GM12875 (cell line): ENCODE results near the gene ABCD2.

Experiments
- H3K4me3 ChIP-seq: one replicate; pipeline ENCODE4 v1.5.1; 2011; ENCODE audit warnings: low read depth, low read length, control low read depth
- CTCF ChIP-seq: IDR thresholded peaks from 2 replicates; pipeline ENCODE4 v1.5.1; 2011; ENCODE audit warnings: low read depth, mild to moderate bottlenecking, control low read depth, inconsistent platforms, low read length, moderate library complexity, borderline replicate concordance; ENCODE audit not compliant: insufficient read depth

The ABCD2 gene

GRCh38 chr12:39620659-39621658 lies 1.4 kb upstream of the ABCD2 start:
- no peak for TF ChIP-seq CTCF
- peak overlapping the region; percentile 46 for H3K4me3 ChIP-seq

DNA sequence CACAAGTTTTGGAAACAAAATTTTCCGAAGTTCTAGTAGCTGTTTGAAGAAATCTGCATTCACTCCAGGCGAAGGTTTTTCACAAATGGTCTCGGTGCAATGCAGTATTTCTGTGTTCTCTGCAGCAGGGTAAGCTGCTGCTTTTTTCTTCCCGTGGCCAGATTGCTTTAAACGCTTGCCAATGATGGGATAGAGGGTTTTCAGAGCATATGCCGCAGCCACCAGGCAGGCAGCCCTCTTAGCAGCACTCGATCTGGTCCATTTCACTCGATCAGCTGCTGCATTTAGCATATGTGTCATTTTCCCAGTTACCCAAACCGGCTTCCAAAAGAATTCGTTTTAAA lies 315 bp downstream of the ABCD2 start:
- peak overlapping the region; percentile 82 for H3K4me3 ChIP-seq
- no peak for TF ChIP-seq CTCF

- peak overlapping the region; percentile 82 for H3K4me3 ChIP-seq
Observed at GRCh38 chr12:39618701-39619100, 902 bp downstream of the ABCD2 start.

DNA sequence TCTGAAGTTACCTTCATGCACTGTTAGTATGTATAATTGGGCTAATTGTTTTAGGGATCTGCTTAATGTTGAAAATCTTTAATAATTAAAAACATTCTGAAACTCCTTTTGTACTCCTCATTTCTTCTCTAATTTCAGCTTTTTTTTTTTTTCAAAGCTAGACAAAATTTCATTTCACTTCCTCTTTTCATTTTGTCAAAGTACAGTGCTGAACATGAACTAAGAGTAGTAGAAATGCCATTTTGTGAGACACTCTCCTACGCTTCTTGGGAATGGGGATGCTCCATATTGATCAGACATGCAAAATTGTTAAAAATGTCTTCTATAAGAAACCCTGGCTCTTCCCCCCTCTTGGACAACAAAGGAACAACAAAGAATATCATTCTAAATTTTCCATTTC lies 1.7 kb downstream of the ABCD2 start:
- peak overlapping the region; percentile 82 for H3K4me3 ChIP-seq
- no peak for TF ChIP-seq CTCF

More at GRCh38 chr12:39618701-39619100, 902 bp downstream of the ABCD2 start:
- TF ChIP-seq CTCF = no peak

DNA sequence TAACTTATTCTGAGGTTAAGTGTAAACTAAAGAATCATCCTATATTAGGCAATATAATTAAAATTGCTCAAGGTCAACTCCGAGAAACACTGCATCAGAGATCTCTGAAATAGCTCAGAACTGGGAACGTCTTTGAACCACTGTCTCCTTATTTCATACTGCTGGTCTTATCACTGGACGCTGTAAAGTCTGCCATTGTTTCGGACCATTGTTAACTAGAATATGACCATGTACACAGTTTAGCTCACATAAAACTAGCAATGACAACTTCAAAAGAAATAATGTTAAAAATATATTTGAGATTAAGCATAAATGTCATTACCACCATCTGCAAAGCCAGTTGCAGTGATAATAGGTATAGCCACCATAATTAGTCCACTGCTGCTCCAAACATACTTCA lies 2.9 kb downstream of the ABCD2 start:
- H3K4me3 ChIP-seq = peak overlapping the region; percentile 34
- TF ChIP-seq CTCF = no peak

GRCh38 chr12:39616251-39616650 lies 3.4 kb downstream of the ABCD2 start:
- TF ChIP-seq CTCF = no peak
- H3K4me3 ChIP-seq = peak overlapping the region; percentile 34

GRCh38 chr12:39613525-39613924 lies 6.1 kb downstream of the ABCD2 start:
- H3K4me3 ChIP-seq = no peak overlapping the region
- no peak for TF ChIP-seq CTCF
